Psoas muscle (tissue), 8 donors: ENCODE results near the gene EVX1. TPM values are rescaled to one million over a fixed set of nuclear protein-coding genes. Genes with fewer than 3 reads are reported as not detected.

Experiments
- ATAC-seq, 4 donors: fragments of 200-7000 bp; cut with Tn5 transposase; one replicate each; pipeline ENCODE4 v1.9.1; 2020; ENCODE audit warnings: moderate library complexity in 3 of 4, mild to moderate bottlenecking in 2 of 4
- DNase-seq, 2 donors: peaks; one replicate each; pipeline ENCODE4 v3.0.0-alpha.2; 2020
- H3K27ac ChIP-seq: fragments of 200-600 bp; one replicate; pipeline ENCODE4 v1.8.0; 2022
- H3K27me3 ChIP-seq, 3 donors: fragments of 200-600 bp in 1 of 3; one replicate each; pipeline versions ENCODE4 v1.6.1 to v1.8.0; 2013 to 2022; ENCODE audit warnings: low read length in 2 of 3, mild to moderate bottlenecking in 2 of 3, moderate library complexity in 1 of 3; ENCODE audit not compliant: insufficient read depth in 3 of 3
- H3K36me3 ChIP-seq, 2 donors: fragments of 200-600 bp in 1 of 2; one replicate each; pipeline versions ENCODE4 v1.6.1 to v1.8.0; 2013 to 2022; ENCODE audit warnings: low read depth in 1 of 2, mild to moderate bottlenecking in 1 of 2, moderate library complexity in 1 of 2; ENCODE audit not compliant: insufficient read depth in 1 of 2
- H3K4me1 ChIP-seq: fragments of 200-600 bp; one replicate; pipeline ENCODE4 v1.8.0; 2022
- H3K4me3 ChIP-seq: fragments of 200-600 bp; one replicate; pipeline ENCODE4 v1.8.0; 2022; ENCODE audit warnings: mild to moderate bottlenecking
- H3K9me3 ChIP-seq: fragments of 200-600 bp; one replicate; pipeline ENCODE4 v1.8.0; 2022
- CTCF ChIP-seq: fragments of 200-600 bp; IDR thresholded peaks from one replicate; pipeline ENCODE4 v1.8.0; 2022; ENCODE audit warnings: antibody characterized with exemption
- WGBS, 3 donors: extraction: QIAGEN DNeasy Blood & Tissue Kit; methylation state at CpG; one replicate each; pipeline versions ENCODE4 v1.1.6 to v1.1.7; 2013; 5-methylcytosine and 5-hydroxymethylcytosine counted together
- intact Hi-C, 2 donors: fragments of 100-400 bp; cut with DNase I; formaldehyde crosslinking; loops; one replicate each; pipeline versions ENCODE4 v1.11.0 to v1.14.2; 2022
- long read RNA-seq, 2 donors: library from polyadenylated mRNA; unstranded; transcript quantifications; one replicate each; pipeline ENCODE4 v2.0.0, GENCODE V29; 2021
- polyA plus RNA-seq, 3 donors: library from polyadenylated mRNA; stranded (reverse); fragments of 200-250 nt; gene quantifications; one replicate each; pipeline ENCODE4 v1.2.3, GENCODE V29; 2013
- total RNA-seq, 4 donors: library from RNA; stranded (reverse); fragmentation: NEBNext Ultra II Directional in 2 of 4; extraction: Animal tissue kit (Norgen Biotek cat#: 25700) in 2 of 4; gene quantifications; one replicate each; pipeline versions ENCODE4 v1.2.1 to v1.2.4, GENCODE V29; 2021 to 2023
- donor health status: healthy with polysubstance abuse.
- donor health status: DM: no; HTN: no; CAD: no; lungs with moderate emphysema.
- donor health status: Bipolar disorder and iron deficiency.
- donor health status: healthy.
- donor health status: DM: yes; HTN: yes; CAD: no.
- donor health status: DM: no; HTN: no; CAD: no.
- donor health status: DM: no; HTN: no; CAD: no.
- donor health status: DM: yes; HTN: yes; CAD: no.

Gene EVX1
- total RNA-seq (not detected), polyA plus RNA-seq (not detected)
- long read RNA-seq, donor 1: 0 reads
- long read RNA-seq, donor 2: 0 reads

DNA sequence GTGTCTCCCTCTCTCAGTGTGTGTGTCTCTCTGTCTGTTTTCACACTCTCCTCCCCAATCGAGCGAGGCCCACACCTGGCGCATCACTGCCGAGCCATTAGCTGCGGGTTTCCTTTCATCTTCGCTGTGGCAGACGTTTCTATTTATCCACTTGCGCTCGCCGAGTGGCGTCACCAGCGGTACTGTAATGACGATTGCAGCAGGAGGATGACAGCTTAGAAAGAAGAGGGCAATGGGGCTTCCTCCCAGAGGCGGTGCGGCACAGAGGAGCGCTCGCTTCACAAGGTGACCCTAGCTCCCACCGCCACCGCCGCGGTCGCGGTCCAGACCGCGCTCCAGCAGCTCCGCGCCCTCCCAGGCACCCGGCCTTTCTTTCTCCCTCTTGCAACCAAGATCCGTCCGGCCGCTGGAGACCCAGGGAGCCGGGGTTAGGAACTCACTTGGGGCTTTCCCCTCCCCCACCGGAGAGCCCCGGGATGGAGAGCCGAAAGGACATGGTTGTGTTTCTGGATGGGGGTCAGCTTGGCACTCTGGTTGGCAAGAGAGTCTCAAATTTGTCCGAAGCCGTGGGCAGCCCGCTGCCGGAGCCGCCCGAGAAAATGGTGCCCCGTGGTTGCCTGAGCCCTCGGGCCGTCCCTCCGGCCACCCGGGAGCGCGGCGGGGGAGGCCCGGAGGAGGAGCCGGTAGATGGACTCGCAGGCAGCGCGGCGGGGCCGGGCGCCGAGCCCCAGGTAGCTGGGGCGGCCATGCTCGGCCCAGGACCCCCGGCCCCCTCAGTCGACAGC, at the start of gene EVX1:
Gene EVX1, plus strand, starts transcription at position 248 of the 785 bp plus-strand sequence. Its CDS starts 229 bp downstream, at position 477.
- Histone ChIP-seq H3K36me3 (no peaks in the 10 kb centered on the region), H3K27me3 (peaks cover 0 to 100% (median 66%) of the 10 kb centered on the region in 3 donors), H3K4me3 (peak within 1 kb of the TSS; percentile 50), H3K9me3 (no peaks in the 10 kb centered on the region), H3K4me1 (peaks cover 26% of the 10 kb centered on the region), H3K27ac (no peak within 1 kb of the TSS)
- 2 to 3% (median 2%) methylated on average over 49 to 62 of the region's 62 CpGs for WGBS, 3 donors
- DNase-seq (no peak), ATAC-seq (peak in 1 of 4 donors; percentile 10)
- TF ChIP-seq CTCF: no peak
- intact Hi-C loops: no loop called here

- DNase-seq (peak in 1 of 2 donors; percentile 19), ATAC-seq (no peak)
- Histone ChIP-seq H3K27ac (no peak overlapping the region), H3K9me3 (no peaks in the 10 kb centered on the region), H3K4me3 (peak overlapping the region; percentile 55), H3K36me3 (no peaks in the 10 kb centered on the region), H3K27me3 (peaks cover 0 to 98% (median 24%) of the 10 kb centered on the region in 3 donors), H3K4me1 (peaks cover 8% of the 10 kb centered on the region)
- TF ChIP-seq CTCF: no peak
- 60 to 69% (median 68%) methylated on average over 29 of the region's 29 CpGs for WGBS, 3 donors
- intact Hi-C loops: loop anchor here (5.0 to 10.0 kb wide), 4 partner anchors 591 to 904 kb away; no protein-coding TSS in a partner anchor
Observed at GRCh38 chr7:27193335-27194001, 49.1 kb upstream of the EVX1 start.

DNA sequence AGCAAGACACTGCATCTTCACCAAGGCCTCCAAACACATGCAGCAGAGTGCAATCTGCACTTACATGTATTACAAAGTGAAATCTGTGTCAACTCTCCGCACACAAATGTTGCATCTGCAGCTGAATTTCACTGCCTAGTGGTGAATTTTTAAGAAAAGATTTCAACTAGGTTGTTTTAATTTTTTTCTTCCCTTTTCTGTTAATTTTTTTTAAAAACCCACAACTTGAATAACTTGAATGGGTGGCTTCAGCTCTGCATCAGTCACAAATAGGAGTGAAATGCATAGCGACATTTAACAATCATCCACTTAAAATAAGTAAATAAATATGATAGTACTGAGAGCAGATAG, 48.6 kb upstream of the EVX1 start:
- no peaks in the 10 kb centered on the region for H3K9me3 ChIP-seq
- no peaks in the 10 kb centered on the region for H3K36me3 ChIP-seq
- intact Hi-C loops: loop anchor here (5.0 to 10.0 kb wide), 4 partner anchors 591 to 903 kb away; no protein-coding TSS in a partner anchor
- peaks cover 0 to 98% (median 25%) of the 10 kb centered on the region in 3 donors for H3K27me3 ChIP-seq
- TF ChIP-seq CTCF: no peak
- peaks cover 8% of the 10 kb centered on the region for H3K4me1 ChIP-seq
- no peak for ATAC-seq
- WGBS, 3 donors: 81 to 83% (median 82%) methylated on average over 2 of the region's 2 CpGs
- no peak overlapping the region for H3K4me3 ChIP-seq
- no peak overlapping the region for H3K27ac ChIP-seq
- DNase-seq: no peak

GRCh38 chr7:27194686-27195379, 47.8 kb upstream of the EVX1 start:
- DNase-seq: no peak
- intact Hi-C loops: loop anchor here (5.0 to 10.0 kb wide), 8 partner anchors 382 to 902 kb away; no protein-coding TSS in a partner anchor
- Histone ChIP-seq H3K27ac (no peak overlapping the region), H3K4me3 (no peak overlapping the region), H3K36me3 (no peaks in the 10 kb centered on the region), H3K9me3 (no peaks in the 10 kb centered on the region), H3K27me3 (peaks cover 0 to 94% (median 28%) of the 10 kb centered on the region in 3 donors), H3K4me1 (peaks cover 10% of the 10 kb centered on the region)
- 61 to 70% (median 66%) methylated on average over 9 of the region's 9 CpGs for WGBS, 3 donors
- TF ChIP-seq CTCF: no peak
- ATAC-seq: no peak
